NCI-H2171 (cell line): ENCODE measurements around the gene IL10.
"Not testable (repeated sequence)": the region's sequence is repeated elsewhere in the genome, so short reads cannot be mapped to it uniquely, and the experiment has no call there.

Experiments used
- DNase-seq: peaks from one replicate; lab custom pipeline; 2025; lab: John Stamatoyannopoulos, UW

IL10 gene

DNA sequence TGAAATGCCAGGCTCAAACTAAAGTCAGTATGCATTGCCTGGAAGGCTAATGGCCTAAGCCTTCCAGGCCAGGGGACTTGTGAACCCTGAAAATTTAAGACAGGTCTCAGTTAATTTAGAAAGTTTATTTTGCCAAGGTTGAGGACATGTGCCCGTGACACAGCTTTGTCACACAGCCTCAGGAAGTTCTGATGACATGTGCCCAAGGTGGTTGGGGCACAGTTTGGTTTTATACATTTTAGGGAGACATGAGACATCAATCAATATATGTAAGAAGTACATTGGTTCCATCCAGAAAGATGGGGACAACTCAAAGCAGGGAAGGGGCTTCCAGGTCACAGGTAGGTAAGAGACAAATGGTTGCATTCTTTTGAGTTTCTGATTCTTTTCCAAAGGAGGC lies 6.5 kb downstream of the IL10 start:
- not testable (repeated sequence) for DNase-seq

DNA sequence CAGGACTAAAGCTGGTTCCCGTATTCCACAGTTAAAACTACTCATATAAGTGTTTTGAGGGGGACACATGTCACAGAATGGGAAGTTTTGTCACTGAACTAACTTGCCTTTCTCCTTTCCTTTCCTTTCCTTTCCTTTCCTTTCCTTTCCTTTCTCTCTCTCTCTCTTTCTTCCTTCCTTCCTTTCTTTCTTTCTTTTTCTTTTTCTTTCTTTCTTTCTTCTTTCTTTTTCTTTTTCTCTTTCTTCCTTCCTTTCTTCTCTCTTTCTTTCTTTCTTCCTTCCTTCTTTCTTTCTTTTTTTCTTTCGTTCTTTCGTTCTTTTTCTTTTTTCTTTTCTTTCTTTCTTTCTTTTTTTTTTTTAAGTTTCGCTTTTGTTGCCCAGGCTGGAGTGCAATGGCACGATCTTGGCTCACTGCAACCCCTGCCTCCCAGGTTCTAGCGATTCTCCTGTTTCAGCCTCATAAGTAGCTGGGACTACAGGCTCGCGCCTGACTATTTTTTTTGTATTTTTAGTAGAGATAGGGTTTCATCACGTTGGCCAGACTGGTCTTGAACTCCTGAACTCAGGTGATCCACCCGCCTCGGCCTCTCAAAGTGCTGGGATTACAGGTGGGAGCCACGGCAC lies 9.4 kb downstream of the IL10 start:
- not testable (repeated sequence) for DNase-seq

DNA sequence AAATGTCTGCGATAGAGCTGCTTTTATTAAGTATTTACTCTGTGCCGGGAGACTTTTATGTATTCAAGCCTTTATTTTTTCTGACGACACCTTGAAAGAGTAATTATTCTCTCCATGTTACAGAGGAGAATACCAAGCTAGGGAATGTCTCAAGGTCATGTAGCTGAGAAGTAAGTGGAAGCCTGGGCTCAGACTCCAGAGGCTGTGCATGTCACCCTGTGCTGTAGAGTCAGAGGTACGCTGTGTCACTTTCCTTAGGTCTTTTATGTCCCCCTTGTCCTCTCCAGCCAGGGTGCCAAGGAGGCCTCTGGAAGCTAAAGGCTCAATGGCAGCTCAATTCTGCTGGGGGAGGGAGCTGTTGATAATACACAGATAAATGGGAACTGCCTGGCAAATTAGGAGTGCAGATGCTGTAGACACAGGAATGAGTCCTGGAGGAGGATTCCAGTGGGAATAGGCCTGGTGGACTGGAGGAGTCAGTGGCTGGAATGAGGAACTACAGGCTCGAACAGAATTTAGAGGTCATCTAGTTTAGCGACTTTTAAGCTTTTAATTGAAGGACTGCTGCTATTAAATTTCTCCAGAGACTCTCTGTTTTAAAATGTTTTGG lies 11.0 kb downstream of the IL10 start:
- DNase-seq = no peak

DNA sequence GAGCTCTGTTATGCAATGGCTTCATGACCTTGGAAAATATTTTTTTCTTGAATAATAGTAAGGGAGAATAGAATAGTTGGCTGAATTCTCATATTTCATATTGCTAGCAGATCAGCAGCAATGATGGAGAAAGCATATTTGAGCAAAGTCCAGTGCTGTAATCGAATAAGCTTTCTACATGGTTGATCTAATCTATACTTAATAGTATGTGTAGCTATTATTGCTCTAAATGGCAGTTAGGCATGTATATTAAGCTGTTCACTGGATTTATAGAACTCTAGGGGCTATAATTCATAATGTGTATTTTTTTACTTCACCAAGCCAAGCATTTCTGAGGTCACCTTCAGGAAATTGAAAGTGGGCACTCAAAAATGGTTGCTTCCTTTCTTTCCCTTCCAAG lies 11.7 kb downstream of the IL10 start:
- no peak for DNase-seq

DNA sequence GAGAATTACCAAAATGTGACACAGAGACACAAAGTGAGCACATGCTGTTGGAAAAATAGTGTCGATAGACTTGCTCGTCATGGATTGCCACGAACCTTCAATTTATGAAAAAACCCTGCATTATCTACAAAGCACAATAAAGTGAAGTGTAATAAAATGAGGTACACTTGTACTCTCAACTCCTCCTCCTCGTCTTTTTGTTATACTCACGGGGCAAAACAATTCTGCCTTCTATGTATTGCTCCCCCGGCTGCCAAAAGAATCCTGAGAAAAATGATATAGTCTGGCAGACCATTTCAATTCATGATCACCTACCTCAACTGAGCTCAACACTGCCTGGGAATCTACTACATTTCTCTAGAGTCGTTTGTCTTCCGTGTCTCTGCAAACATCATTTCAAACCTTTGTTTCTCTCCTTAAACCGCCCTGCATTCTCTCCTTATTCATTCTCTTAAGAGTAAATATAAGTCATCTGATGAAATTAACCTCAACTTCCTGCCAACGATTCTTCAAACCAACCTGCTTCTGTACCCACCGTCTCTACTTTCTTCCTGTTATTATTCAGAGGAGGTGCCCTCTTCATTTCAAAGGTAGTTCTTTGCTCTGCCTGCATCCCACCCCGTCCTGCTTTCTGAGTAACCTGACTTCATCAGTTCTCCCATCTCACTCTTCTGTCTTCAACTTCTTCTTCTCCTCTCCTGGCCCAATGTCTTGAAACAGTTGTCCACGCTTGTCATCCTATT lies 14.6 kb downstream of the IL10 start:
- no peak for DNase-seq

DNA sequence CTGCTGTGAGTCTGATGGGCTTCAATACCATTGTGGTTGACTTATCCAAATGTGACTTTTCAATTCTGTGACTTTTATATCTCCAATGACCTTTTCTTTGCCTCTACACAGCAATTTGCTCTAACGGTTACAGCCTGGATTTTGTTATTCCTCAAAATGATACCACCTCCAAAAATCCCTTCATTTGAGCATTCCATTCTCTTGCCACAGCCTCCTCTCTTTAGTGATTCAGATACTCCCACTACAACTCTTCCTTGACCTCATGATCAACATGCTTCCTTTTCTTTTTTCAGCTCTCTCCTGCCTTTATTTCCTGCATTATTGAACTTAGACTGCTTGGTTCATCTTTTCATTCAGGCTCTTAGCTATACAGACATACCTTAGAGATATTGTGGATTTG lies 18.3 kb downstream of the IL10 start:
- DNase-seq = no peak

DNA sequence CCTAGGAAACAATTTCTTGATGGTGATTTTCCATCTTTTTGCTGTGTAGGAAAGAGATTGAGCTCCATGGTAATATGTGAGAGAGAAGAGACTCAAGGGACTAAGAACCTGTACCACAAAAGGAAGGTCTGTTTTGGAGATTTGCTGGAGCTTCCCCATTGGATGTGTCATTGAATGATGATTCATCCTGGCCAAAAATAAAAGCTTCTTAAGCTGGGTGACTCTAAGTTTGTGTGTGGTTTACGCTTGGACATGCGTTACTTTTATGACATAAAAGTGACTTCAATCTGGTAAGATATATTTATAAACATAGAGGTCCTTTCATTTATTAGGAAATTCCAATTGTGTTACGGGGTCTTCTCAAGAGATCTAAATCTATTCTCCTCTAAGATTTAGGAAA lies 19.2 kb downstream of the IL10 start:
- DNase-seq = no peak

DNA sequence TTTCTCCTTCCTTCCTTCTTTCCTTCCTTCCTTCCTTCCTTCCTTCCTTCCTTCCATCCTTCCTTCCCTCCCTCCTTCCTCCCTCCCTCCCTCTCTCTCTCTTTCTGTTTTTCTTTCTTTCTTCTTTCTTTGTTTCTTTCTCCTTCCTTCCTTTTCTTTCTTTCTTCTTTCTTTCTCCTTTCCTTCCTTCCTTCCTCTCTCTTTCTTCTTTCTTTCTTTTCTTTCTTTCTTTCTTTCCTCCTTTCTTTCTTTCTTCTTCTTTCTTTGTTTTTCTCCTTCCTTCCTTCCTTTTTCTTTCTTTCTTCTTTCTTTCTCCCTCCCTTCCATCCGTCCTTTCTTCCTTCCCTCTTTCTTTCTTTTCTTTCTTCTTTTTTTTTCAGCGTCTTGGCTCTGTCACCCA lies 19.8 kb downstream of the IL10 start:
- DNase-seq = no peak

DNA sequence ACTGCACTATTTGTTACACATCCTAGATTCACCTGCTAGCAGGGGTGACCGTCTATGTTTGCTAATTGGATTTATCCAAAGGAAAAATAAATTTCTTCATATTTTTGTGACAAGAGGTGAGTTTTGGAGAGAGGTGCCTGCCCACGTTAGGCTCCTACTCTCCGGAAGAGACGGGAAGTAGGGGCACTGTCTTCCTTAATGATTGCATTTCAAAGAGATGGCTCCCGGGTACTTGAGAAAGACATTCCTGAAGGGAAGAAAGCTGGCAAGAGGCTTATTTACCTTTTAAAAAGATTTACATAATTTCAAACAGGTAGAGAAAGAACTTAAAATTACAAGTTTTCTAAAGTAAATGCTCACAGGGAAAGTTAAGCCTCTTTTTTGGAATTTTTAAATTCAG lies 20.4 kb downstream of the IL10 start:
- DNase-seq = no peak

DNA sequence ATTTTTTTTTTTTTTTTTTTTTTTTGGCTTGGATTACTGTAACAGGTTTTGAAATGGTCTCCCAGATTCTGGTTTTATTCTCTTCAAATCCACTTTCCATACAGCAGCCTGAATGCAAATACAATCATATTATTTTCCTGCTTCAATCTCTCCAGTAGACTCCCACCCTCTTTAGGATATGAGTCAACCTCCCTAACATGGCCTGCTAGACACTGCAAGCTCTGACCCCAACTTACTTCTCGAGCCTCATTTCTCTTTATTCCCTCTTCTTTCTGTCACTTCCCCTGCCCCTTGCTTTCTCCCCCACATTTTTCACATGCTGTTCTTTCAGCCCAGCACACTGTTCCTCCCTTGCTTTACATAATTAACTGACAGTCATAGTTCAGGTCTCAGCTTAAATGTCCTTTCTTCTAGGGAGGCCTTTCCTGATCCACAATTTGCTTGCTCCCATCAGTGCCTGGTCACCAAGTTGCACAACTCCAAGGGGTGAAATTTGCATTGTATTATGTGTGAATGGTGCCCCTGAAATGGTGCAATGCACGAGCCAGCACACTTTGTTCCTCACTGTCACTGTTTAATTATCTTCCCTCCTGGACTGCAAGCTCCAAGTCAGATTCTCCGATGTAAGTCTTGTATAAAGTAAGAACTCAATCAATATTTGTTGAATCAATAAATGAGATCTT lies 23.8 kb downstream of the IL10 start:
- no peak for DNase-seq

DNA sequence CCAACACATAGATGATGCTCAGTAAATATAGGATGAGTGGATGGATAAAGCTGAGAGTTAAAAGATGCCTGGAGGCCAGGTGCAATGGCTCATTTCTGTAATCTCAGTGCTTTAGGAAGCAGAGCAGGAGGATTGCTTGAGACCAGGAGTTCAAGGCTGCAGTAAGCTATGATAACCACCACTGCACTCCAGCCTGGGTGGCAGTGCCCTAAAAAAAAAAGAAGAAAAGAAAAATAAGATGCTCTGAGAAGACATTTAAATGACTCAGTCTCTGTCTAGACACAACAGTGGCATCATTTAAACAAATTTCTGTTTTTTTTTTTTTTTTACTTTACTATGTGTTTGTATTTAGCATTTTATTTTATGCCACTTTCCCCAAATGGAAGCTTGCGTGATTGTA lies 27.0 kb downstream of the IL10 start:
- DNase-seq = no peak

DNA sequence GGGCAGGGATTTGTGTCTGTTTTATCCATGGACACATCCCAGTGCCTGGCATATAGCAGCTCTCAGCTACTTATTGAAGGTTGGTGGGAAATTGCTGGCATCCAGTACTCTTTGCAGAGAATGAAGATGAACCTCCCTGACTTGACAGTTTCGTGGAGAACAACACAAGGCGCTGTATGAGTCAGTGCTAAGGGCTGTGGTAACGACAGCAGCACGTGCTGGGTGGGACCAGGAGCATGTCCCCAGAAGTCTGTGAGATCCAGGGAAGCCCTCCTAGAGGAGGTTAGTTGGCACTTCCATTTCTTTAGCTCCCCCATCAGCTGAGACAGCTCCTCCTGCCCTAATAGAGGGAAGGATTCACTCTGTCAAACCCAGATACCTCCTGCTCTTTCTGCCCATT lies 27.6 kb downstream of the IL10 start:
- DNase-seq = no peak

DNA sequence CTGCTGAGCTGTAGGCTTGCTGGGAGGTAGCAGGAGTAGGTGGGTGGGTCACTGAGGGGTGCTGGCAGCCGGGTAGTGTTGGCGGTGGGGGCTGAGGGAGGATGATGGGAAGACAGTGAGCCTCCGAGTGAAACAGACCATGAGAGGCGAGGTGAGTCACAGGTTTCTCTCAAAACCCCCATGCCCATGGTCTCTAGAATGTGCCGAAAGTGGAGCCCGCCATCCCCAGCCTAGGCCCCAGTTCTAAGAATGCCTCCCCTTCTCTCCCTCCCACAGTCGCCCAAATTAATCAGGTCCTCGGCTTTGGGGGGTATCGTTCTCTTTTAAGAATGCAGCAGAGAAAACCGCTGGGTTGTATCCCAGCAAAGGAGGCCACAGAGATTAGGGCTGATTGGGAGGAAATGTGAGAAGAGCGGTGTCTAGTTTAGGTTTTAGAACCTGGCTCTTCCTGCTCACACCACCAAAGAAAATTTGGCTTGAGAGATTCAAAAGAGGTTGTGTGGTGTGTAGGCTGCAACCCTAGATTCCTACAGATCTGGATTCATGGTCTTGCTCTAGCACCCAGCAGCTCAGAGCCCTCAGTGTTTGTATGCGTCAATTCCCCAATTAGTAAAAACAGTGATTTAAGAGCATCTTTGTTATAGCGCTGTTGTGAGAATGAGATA lies 29.4 kb downstream of the IL10 start:
- no peak for DNase-seq

DNA sequence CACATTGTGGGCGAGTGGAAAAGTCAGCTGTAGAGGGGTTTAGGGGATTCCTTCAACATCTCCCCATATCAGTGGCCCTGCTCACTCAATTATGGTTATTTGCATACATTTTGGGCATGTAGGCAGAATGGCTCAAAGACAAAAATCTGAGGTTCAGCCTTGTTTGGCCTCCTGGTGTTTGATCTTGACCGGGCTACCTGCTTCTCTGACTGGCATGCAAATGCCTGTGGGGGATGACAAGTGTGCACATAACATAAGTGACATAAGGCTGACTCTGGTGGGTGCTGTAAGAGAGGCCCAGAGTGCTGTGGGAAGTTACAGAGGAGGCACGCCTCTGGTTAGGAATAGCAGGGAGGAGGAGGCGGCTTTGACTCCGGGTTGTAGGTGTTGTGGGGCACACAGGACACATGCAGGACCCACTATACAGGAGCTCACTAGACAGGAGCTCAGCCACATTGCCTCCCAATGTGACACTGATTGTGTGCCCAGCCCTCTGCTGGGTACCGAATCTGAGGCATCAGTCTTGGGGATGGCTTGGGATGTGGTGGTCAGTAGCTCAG lies 31.1 kb downstream of the IL10 start:
- DNase-seq = no peak

DNA sequence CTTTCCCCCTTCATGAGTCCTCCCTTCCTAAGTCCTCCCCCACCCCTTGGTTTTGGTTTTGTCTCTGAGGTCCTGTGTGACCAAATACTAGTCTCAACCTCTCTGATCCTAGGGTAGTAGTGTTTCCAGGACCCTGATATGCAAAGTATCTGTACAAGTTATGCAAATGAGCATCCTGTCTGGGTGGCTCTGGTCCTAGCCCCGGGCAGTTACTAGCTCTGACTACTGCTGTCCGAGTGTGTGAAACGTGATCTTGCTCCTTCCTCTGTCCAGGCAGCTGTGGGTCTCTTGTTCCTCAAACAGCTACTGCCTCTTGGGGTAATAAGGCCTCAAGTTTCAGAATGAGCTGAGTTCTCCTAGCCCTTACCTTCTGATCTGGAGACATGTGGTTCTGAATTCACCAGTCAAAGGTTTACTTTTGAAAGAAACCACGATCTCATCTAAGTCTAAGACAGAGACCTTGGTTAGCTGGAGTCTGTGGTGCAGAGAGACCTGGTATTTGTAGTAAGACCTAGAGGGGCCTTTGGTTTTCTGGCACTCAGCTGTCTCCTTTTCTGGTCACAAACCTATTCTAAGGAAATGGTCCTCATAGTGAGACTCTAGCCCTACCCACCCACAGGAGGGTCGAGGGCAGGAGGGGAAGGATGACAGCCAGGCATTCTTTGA lies 32.8 kb downstream of the IL10 start:
- DNase-seq = no peak

DNA sequence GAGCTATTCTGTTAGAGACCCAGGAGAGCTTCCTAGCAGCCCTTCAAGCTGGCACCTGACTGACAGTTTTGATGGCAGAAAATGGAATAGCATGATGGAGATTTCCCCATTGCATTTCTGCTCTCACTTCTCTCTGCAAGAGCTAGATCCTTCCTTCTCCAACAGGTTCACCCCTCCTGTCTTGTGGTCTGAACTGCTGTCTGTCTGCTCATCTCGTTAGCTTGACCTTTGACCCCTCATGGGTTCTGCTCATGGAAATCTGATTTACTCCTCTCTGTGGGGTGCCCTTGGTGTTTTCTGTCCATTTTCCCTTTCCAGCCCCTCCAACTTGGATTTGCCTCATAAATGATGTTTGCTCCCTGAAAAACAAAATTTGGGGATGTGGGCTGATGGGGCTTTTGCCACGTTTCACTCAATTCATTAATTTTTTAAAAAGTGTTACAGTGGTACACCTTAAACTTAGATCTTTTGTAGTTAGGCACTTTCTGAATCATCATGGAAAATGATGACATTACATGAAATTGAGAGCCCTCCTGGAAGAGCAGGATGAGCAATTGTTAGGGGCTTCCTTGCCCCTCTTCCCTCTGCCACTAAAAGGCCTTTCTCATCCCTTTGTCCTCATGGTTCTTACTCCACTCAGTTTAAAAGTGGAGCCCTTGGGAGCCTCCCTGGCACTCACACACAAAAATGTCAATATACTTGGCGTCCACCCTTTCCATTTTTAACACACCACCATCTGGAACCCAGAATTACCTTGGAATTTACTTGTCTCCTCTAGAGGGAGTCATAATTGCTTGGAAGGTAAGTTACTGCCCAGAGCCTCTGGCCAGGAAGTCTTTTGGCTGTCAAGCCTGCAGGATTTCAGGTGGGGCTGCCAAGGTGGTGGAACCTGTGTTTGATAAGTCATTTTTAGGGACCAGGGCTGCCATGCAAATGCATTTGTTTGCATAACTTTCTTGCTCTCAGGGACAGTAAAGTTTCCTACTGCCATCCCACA lies 33.6 kb downstream of the IL10 start:
- no peak for DNase-seq

DNA sequence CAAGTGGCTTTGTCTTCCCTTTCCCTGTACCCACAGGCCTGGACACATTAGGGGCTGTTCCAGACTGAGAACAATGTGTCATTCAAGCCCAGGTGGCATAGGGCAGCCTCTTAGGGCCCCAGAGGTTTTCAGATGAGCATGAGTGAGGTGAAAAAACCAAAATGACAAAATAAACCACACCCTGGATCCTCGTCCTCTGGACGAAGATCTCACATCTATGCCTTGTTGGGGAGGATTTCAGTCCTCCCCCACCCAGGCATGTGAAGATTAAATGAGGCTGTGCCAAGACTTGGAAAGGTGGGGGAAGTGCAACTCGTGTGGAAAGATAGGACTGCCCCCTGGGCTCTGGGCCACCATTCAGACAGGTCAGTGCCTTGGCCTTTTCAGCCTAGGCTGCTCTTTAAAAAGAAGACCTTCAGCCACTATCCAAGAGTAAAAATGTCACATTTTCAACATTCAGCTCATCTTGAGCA lies 34.5 kb downstream of the IL10 start:
- no peak for DNase-seq

DNA sequence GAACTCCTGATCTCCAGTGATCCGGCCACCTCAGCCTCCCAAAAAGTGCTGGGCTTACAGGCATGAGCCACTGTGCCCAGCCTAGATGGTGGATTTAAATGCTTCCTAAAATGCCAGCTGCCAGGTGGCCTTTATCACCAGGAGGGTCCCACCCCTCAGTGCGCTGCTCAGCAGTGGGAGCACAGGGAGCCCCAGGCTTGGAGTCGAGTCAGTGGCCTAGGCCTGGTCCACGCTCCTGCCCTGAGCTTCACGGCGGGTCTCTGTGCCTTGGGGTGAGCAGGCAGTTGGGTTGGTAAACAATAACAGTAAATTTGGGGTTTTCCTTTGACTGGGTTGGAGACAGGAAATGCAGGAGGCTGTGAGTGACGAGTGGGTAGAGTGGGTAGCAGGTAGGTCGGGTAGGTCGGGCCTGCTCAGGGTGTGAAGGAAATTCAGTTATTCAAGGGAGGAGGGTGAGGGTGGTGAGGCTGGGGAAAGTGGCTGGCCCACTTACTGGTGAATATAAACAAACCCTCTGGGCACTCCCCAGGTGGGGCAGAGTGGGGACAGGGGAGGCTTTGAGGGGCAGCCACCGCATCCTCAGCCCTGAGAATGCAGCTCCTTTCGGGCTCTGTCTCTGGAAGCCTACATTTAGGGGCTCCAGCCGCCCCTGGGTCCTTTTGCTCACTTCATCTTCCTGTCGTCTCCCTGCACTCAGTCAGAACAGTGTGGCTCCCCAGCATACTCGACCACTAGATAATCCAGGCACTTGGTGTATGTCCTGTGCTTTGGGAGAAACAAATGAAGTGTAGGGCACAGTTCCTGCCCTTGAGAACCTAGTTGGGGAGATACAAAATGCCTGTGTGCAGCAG lies 35.2 kb downstream of the IL10 start:
- DNase-seq = no peak

DNA sequence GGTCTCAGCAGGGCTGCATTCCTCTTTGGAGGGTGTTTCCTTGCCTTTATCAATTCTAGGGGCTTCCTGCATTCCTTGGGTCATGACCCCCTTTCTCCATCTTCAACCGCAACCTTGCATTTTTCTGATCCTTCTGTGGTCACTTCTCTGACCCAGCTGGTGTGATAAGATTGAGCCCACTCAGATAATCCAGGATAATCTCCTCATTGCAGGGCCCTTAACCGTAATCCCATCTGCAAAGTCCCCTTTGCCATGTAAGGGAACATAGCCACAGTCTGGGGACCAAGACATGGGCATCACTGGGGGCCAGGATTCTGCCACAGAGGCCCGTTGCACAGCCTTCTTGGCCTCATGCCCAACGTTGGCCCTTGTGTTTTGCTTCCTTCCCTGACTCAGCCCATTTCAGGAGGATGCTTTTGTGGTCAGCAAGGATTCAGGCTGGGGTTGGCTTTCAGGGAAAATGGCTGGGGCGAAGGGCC lies 36.7 kb downstream of the IL10 start:
- DNase-seq = no peak
